Measurements from ENCODE around the gene BRD7. TPM values are rescaled to one million over a fixed set of nuclear protein-coding genes. Genes with fewer than 3 reads are reported as not detected.
A peak's percentile ranks its signal among the peaks of the same experiment; 100 is the strongest.

BRD7 gene
- total and polyA plus RNA-seq, 2 of the 13 experiments (the other 11 are each of a cell fraction or from before 2014, with no cell fraction given) = 82.3 to 149 TPM

- ChIA-PET POLR2A (interaction anchor here (0.8 to 1.8 kb wide), 6 partner anchors 95 to 432 kb away, joined by 3 to 5 read pairs (median 4); partner anchors contain the start of gene NKD1), CTCF (ENCODE audit: low intra/inter-chr PET ratio, low total read pairs) (interaction anchor here (0.8 kb wide), 2 partner anchors 135 to 292 kb away, joined by 4 to 6 read pairs; no protein-coding TSS in a partner anchor)
- peaks cover 4% of the 10 kb centered on the region; the same call in 1 of the 2 replicates for H3K9me3 ChIP-seq (ENCODE audit: low read length)
- H3K36me3 ChIP-seq (replicated peaks in 1 of 2; ENCODE audit: control insufficient read depth in 1 of 2, insufficient read depth in 2 of 2, low read length in 2 of 2) = no peaks in the 10 kb centered on the region
- H3K9ac ChIP-seq (ENCODE audit: insufficient read depth, low read depth, low read length) = no peak overlapping the region
- intact Hi-C loops (cut with micrococcal nuclease; ENCODE audit: unreplicated experiment) = loop anchor here (1.0 to 5.0 kb wide), 7 partner anchors 64 to 433 kb away; partner anchors contain the start of gene NKD1
- in situ Hi-C loops (cut with HindIII; ENCODE audit: extremely low pct_ligation_motif_present, low pct_unique_long_range_greater_than_20kb) = loop anchor here (5.0 to 25.0 kb wide), 5 partner anchors 134 to 434 kb away; partner anchors contain the start of genes CNEP1R1 and NKD1
- H3K79me2 ChIP-seq (ENCODE audit: insufficient read depth, low read length) = no peaks in the 10 kb centered on the region
- FAIRE-seq (no peak), DNase-seq (ENCODE audit: low spot score) (no peak), ATAC-seq (no peak)
- H4K20me1 ChIP-seq (ENCODE audit: insufficient read depth, low read length) = no peaks in the 10 kb centered on the region
- H3K4me1 ChIP-seq (ENCODE audit: insufficient read depth, low read length) = peaks cover 61% of the 10 kb centered on the region
- H2AFZ ChIP-seq (ENCODE audit: low read length) = no peak overlapping the region
- 95% methylated on average over 7 of the region's 9 CpGs for WGBS (ENCODE audit: low lambda C conversion rate)
- no peak overlapping the region for H3K27ac ChIP-seq (ENCODE audit: extremely low read length, insufficient read depth, low read length)
- peak overlapping the region; percentile 37; the same call in 1 of the 2 replicates for H3K4me2 ChIP-seq (ENCODE audit: low read depth, low read length)
- no peak for TF ChIP-seq XBP1 (CRISPR knock-in tag; IDR thresholded peaks at IDR 0.05)
- no peak for TF ChIP-seq ZNF615 (CRISPR knock-in tag; IDR thresholded peaks at IDR 0.05; ENCODE audit: borderline replicate concordance)
- TF ChIP-seq RFXAP (CRISPR knock-in tag; IDR thresholded peaks at IDR 0.05; ENCODE audit: borderline replicate concordance) = no peak
- TF ChIP-seq TRIM22 (IDR thresholded peaks at IDR 0.05) = no peak
- TF ChIP-seq, protein P1, sequence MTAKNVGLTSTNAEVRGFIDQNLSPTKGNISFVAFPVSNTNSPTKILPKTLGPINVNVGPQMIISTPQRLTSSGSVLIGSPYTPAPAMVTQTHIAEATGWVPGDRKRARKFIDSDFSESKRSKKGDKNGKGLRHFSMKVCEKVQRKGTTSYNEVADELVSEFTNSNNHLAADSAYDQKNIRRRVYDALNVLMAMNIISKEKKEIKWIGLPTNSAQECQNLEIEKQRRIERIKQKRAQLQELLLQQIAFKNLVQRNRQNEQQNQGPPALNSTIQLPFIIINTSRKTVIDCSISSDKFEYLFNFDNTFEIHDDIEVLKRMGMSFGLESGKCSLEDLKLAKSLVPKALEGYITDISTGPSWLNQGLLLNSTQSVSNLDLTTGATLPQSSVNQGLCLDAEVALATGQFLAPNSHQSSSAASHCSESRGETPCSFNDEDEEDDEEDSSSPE (CRISPR knock-in tag; IDR thresholded peaks at IDR 0.05) = no peak
- TF ChIP-seq SCMH1 (CRISPR knock-in tag; IDR thresholded peaks at IDR 0.05; ENCODE audit: borderline replicate concordance) = no peak
- TF ChIP-seq HBP1 (CRISPR knock-in tag; IDR thresholded peaks at IDR 0.05; ENCODE audit: low read depth) = no peak
- no peak for TF ChIP-seq BRD4 (CRISPR knock-in tag; IDR thresholded peaks at IDR 0.05)
- H3K27me3 ChIP-seq (ENCODE audit: control insufficient read depth in 1 of 2, insufficient read depth in 2 of 2, low read length in 2 of 2) = no peaks in the 10 kb centered on the region
- H3K4me3 ChIP-seq (replicated peaks in 1 of 3; ENCODE audit: insufficient read depth in 1 of 3, low read depth in 2 of 3, low read length in 3 of 3) = no peak overlapping the region
- no TSS peak for BruUV-seq (replicated peaks)
Observed at GRCh38 chr16:50373780-50374179, 5.0 kb upstream of the BRD7 start.

All from HepG2 (cell line).